GF-D8 (cell line): ENCODE data around the gene ERICH2.

Source experiments
- DNase-seq: peaks from one replicate; lab custom pipeline; 2025; lab: John Stamatoyannopoulos, UW

Gene ERICH2

DNA sequence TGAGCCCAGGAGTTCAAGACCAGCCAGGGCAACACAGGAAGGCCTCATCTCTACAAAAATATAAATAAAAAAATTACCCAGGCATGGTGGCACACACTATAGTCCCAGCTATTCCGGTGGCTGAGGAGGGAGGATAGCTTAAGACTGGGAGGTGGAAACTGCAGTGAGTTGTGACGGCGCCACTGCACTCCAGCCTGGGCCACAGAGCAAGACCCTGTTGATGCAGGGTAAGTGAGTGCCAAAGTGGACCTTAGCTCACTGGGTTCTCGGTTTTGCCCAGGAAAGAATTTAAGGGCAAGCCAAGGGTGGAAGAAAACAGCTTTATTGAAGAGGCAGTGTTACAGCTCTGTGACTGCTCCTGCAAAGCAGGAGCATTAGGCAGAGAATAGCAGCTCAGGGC, 6.9 kb upstream of the ERICH2 start:
- no peak for DNase-seq

DNA sequence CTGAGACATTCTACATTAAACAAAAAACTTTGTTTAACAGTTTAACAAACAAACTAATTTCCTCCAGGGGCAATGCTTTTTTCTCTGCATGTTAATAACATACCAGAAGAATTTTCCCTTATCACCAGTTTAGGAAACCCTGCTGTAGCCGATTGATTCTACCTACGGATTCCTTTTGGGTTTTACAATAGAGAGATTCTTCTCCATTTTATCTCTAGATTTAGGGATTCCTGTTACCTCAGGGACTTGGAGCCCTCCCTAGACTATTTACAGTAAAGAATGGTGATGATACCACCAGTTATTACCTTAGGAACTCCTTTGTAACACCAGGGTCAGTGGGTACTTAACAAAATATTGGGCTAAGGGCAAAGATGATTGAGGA, 5.3 kb upstream of the ERICH2 start:
- DNase-seq, result no peak

GRCh38 chr2:170766693-170767092, 3.5 kb upstream of the ERICH2 start:
- no peak for DNase-seq

- DNase-seq, result no peak
These were observed 635 bp downstream of the ERICH2 start for GRCh38 chr2:170770606-170771420.

- DNase-seq, result no peak
These were observed 1.3 kb downstream of the ERICH2 start for GRCh38 chr2:170771421-170771937.

DNA sequence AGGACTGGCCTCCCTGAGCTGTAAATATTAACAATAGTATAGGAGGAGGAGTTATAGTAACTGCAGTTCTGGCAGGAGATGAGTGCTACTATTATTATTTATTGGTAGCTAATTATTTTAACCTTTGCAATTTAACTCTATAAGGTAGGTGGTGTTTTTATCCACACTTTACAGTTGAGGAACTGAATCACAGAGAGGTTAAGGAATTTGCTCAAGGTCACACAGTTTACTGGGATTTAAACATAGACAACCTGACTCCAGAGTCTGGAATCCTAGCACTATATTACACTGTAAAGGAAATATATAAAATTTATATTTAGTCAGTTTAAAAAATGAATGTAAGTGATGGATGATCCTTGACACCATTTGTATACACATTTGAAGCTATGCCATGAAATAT, 2.1 kb downstream of the ERICH2 start:
- no peak for DNase-seq

GRCh38 chr2:170774074-170774473, 3.9 kb downstream of the ERICH2 start:
- no peak for DNase-seq

- DNase-seq, result no peak
These were observed 8.7 kb downstream of the ERICH2 start for GRCh38 chr2:170778900-170779299.

GRCh38 chr2:170779304-170779703, 9.1 kb downstream of the ERICH2 start:
- no peak for DNase-seq

DNA sequence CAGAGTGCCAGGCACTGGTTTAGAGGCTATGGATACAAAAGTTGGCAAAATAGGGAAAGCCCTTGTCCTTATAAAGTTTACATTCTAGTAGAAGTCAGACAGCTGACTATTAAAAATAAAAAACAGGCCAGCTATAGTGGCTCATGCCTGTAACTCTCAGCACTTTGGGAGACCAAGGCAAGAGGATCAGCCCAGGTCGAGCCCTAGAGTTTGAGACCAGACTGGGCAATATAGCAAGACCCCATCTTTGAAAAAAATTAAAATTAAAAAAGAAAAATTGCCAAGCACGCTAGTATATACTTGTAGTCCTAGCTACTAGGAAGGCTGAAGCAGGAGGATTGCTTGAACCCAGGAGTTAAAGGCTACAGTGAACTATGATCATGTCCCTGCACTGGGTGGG, 12.5 kb downstream of the ERICH2 start:
- DNase-seq, result no peak

DNA sequence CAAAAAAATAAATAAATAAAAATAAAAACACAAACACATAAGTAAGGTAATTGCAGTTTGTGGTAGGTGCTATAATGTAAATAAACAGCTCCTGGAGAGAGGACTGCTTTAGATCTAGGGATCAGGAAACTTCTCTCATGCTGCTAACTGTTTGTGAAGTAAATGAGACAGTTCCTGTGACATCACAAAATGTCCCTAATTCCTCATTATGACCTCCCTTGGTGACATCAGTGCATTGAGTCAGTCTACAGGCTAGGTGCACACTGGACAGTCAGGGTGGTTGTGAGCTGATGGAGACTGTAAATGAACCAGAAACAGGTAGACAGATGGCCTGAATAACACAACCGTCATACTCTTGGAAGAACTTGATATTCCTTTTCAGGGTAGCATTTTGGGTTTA, 13.4 kb downstream of the ERICH2 start:
- no peak for DNase-seq

DNA sequence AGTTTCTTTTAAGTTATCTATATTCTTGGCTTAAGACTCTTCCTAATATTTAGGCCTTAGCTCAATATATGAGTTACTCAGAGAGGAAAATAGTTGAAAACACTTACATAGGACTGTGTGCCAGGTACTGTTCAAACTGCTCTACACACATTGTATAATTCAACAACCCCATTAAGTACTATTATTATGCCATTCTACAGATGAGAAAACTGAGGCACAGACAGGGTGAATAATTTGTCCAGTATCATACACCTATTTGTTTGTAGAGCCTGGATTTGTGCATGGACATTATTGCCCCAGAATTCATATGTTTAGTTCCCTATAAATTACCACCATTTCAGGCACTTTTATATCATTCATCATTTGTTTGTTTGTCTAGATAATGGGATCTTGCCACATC, 28.8 kb downstream of the ERICH2 start:
- no peak for DNase-seq

- no peak for DNase-seq
These were observed 36.4 kb downstream of the ERICH2 start for GRCh38 chr2:170806548-170806947.

- peak; percentile 31 for DNase-seq
These were observed 42.8 kb downstream of the ERICH2 start for GRCh38 chr2:170812710-170813600.

GRCh38 chr2:170813611-170814532, 43.7 kb downstream of the ERICH2 start:
- DNase-seq, result no peak

- no peak for DNase-seq
These were observed 44.5 kb downstream of the ERICH2 start for GRCh38 chr2:170814533-170815230.

- no peak for DNase-seq
These were observed 45.1 kb downstream of the ERICH2 start for GRCh38 chr2:170815311-170815710.

- peak; percentile 10 for DNase-seq
These were observed 45.7 kb downstream of the ERICH2 start for GRCh38 chr2:170815746-170816503.

- peak; percentile 37 for DNase-seq
These were observed 46.4 kb downstream of the ERICH2 start, which contains the start of gene GAD1 for GRCh38 chr2:170816504-170817092. Gene GAD1, plus strand, starts transcription at chr2:170816887. Its CDS starts 1,705 bp downstream, at chr2:170818592.
